Neural progenitor cell (in vitro differentiated cells): ENCODE measurements around the gene COL24A1.

Experiments
- CTCF ChIP-seq: fragments of 200-600 bp; sonication (generic); IDR thresholded peaks from 2 replicates; pipeline ENCODE4 v1.5.1; 2017; ENCODE audit warnings: antibody characterized with exemption, mild to moderate bottlenecking
- EZH2 ChIP-seq: fragments of 200-600 bp; sonication (generic); IDR thresholded peaks from 2 replicates; pipeline ENCODE4 v1.6.1; 2017; ENCODE audit warnings: antibody characterized with exemption, mild to moderate bottlenecking, moderate library complexity

GRCh38 chr1:85707990-85708828, 448.4 kb downstream of the COL24A1 start, which contains the start of gene ZNHIT6:
- TF ChIP-seq CTCF (peak; percentile 47), EZH2 (no peak)
